GM12891 (cell line): Measurements from ENCODE around the gene PI4KB.

Experiments
- PAX5 ChIP-seq: IDR thresholded peaks from 2 replicates; pipeline ENCODE4 v1.6.1; 2011; ENCODE audit warnings: low read length, moderate library complexity, mild to moderate bottlenecking; ENCODE audit not compliant: insufficient read depth, severe bottlenecking
- POLR2A ChIP-seq: IDR thresholded peaks from 2 replicates; pipeline ENCODE4 v1.6.1; 2011; ENCODE audit warnings: low read depth, low read length, control low read depth
- POLR2AphosphoS5 ChIP-seq: IDR thresholded peaks from 2 replicates; pipeline ENCODE4 v1.6.1; 2011; ENCODE audit warnings: low read depth, low read length, control low read depth
- SPI1 ChIP-seq: IDR thresholded peaks from 2 replicates; pipeline ENCODE4 v1.6.1; 2011; ENCODE audit warnings: low read depth, low read length, control low read depth
- TAF1 ChIP-seq: IDR thresholded peaks from 2 replicates; pipeline ENCODE4 v1.6.1; 2011; ENCODE audit warnings: low read depth, low read length, control low read depth

DNA sequence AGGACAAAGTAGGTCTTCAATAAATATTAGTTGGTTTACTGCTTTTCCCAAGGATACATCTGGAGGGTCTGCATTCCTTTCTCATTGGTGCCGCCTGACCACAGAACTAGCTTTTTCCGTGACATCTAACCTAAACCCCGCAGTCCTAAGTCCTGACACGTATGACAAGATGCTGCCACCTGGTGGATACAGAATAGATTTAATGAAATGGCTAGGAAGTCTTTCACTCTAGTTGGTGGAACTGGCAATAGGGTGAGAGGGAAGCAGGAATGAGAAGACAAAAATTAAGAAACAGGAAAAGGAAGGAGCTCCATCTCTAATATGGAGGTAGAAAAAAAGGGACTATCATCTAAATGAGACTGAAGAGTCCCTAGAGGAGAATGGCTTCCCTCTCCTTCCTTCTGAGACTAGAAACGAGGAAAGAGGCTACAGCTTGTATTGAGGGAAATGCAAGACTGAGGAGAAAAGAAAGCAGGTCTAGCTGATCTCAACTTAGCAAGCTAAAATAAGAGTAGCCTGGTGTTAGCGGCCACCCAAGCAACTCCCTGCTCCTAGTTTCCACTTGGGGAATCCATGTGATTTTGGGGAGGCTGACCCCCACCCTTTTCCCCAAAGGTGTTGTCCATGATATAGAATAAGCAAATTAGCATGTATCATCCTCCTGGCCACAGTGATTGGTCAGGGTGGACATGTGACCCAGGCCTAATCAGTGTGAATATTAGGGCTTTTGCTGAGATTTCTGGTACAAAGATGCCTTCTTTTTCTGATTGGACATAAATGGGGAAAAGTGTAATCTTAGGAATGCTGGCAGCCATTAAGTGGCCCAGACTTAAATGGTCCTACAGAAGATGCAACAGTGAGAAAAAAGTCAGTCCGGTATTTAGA, 13.9 kb upstream of the PI4KB start:
- no peak for TF ChIP-seq POLR2A
- peak; percentile 62 for TF ChIP-seq POLR2AphosphoS5
- TF ChIP-seq TAF1, result no peak
- no peak for TF ChIP-seq SPI1
- TF ChIP-seq PAX5, result no peak
